Measurements from ENCODE around the gene STX18. TPM values are rescaled to one million over a fixed set of nuclear protein-coding genes. Genes with fewer than 3 reads are reported as not detected.

Gene STX18
- total and polyA plus RNA-seq, 2 experiments from 2014 or later = 15.9 to 18.1 TPM

DNA sequence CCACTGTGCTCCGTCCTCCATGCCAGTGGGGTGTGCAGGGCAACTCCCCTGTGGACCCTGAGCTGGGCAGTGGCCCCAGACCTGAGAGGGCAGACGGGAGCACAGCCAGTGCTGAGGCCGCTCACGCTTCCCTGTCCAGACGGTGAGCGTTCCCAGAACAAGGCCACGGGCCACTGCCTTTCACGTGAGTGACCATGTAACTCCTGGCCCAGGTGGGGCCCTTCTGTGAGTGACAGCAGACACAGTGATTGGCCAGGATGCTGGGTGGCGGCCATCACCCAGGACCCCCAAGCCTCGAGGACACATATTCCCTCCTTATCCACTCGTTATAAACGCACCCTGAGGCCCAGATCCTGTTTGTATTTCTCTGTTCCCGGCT, 144.4 kb downstream of the STX18 start:
- Histone ChIP-seq H3K9me2 (ENCODE audit: insufficient read depth) (no peaks in the 10 kb centered on the region), H3K4me1 (ENCODE audit: insufficient read depth) (peaks cover 18% of the 10 kb centered on the region), H3K27me3 (ENCODE audit: insufficient read depth) (no peaks in the 10 kb centered on the region), H3K27ac (ENCODE audit: low read depth) (peak overlapping the region; percentile 45; the same call in 1 of the 2 replicates), H3K4me2 (no peak overlapping the region), H2AFZ (no peak overlapping the region), H3K36me3 (ENCODE audit: insufficient read depth) (no peaks in the 10 kb centered on the region), H3K79me2 (replicated peaks; ENCODE audit: insufficient read depth) (0 out of 2 replicates have a peak, but pooled peaks cover 4% of the 10 kb centered on the region), H4K20me1 (replicated peaks; ENCODE audit: insufficient read depth) (no peaks in the 10 kb centered on the region), H3K4me3 (no peak overlapping the region), H3F3A (replicated peaks; ENCODE audit: low read depth) (no peaks in the 10 kb centered on the region)
- peaks cover 14% of the 10 kb centered on the region for H3K27me3 Mint-ChIP-seq (ENCODE audit: insufficient read depth, low read depth, poor library complexity)
- H3K36me3 Mint-ChIP-seq (ENCODE audit: low read depth) = peaks cover 52% of the 10 kb centered on the region
- H3K27ac Mint-ChIP-seq = peak overlapping the region; percentile 93
- H3K9me3 Mint-ChIP-seq = no peaks in the 10 kb centered on the region; the same call in 1 of the 3 replicates
- no peak overlapping the region for H3K4me3 Mint-ChIP-seq
- peaks cover 26% of the 10 kb centered on the region for H3K4me1 Mint-ChIP-seq
- TF ChIP-seq POLR2AphosphoS5 (IDR thresholded peaks at IDR 0.05; ENCODE audit: low read depth) (no peak), NANOG (IDR thresholded peaks at IDR 0.05; ENCODE audit: borderline replicate concordance) (no peak), CREB1 (CRISPR knock-in tag; IDR thresholded peaks at IDR 0.05; ENCODE audit: low read depth) (no peak), EZH2 (IDR thresholded peaks at IDR 0.05; ENCODE audit: low read depth, unreplicated experiment) (no peak), ZNF114 (CRISPR knock-in tag; IDR thresholded peaks at IDR 0.05) (no peak), JUNB (IDR thresholded peaks at IDR 0.05; ENCODE audit: unreplicated experiment) (no peak), ZNF331 (CRISPR knock-in tag; IDR thresholded peaks at IDR 0.05; ENCODE audit: low read depth) (no peak)
- TF ChIP-seq, protein P1, sequence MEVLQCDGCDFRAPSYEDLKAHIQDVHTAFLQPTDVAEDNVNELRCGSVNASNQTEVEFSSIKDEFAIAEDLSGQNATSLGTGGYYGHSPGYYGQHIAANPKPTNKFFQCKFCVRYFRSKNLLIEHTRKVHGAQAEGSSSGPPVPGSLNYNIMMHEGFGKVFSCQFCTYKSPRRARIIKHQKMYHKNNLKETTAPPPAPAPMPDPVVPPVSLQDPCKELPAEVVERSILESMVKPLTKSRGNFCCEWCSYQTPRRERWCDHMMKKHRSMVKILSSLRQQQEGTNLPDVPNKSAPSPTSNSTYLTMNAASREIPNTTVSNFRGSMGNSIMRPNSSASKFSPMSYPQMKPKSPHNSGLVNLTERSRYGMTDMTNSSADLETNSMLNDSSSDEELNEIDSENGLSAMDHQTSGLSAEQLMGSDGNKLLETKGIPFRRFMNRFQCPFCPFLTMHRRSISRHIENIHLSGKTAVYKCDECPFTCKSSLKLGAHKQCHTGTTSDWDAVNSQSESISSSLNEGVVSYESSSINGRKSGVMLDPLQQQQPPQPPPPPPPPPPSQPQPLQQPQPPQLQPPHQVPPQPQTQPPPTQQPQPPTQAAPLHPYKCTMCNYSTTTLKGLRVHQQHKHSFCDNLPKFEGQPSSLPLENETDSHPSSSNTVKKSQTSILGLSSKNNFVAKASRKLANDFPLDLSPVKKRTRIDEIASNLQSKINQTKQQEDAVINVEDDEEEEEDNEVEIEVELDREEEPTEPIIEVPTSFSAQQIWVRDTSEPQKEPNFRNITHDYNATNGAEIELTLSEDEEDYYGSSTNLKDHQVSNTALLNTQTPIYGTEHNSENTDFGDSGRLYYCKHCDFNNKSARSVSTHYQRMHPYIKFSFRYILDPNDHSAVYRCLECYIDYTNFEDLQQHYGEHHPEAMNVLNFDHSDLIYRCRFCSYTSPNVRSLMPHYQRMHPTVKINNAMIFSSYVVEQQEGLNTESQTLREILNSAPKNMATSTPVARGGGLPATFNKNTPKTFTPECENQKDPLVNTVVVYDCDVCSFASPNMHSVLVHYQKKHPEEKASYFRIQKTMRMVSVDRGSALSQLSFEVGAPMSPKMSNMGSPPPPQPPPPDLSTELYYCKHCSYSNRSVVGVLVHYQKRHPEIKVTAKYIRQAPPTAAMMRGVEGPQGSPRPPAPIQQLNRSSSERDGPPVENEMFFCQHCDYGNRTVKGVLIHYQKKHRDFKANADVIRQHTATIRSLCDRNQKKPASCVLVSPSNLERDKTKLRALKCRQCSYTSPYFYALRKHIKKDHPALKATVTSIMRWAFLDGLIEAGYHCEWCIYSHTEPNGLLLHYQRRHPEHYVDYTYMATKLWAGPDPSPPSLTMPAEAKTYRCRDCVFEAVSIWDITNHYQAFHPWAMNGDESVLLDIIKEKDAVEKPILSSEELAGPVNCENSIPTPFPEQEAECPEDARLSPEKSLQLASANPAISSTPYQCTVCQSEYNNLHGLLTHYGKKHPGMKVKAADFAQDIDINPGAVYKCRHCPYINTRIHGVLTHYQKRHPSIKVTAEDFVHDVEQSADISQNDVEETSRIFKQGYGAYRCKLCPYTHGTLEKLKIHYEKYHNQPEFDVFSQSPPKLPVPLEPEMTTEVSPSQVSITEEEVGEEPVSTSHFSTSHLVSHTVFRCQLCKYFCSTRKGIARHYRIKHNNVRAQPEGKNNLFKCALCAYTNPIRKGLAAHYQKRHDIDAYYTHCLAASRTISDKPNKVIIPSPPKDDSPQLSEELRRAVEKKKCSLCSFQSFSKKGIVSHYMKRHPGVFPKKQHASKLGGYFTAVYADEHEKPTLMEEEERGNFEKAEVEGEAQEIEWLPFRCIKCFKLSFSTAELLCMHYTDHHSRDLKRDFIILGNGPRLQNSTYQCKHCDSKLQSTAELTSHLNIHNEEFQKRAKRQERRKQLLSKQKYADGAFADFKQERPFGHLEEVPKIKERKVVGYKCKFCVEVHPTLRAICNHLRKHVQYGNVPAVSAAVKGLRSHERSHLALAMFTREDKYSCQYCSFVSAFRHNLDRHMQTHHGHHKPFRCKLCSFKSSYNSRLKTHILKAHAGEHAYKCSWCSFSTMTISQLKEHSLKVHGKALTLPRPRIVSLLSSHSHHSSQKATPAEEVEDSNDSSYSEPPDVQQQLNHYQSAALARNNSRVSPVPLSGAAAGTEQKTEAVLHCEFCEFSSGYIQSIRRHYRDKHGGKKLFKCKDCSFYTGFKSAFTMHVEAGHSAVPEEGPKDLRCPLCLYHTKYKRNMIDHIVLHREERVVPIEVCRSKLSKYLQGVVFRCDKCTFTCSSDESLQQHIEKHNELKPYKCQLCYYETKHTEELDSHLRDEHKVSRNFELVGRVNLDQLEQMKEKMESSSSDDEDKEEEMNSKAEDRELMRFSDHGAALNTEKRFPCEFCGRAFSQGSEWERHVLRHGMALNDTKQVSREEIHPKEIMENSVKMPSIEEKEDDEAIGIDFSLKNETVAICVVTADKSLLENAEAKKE (CRISPR knock-in tag; IDR thresholded peaks at IDR 0.05) = no peak
- TF ChIP-seq, protein P2, sequence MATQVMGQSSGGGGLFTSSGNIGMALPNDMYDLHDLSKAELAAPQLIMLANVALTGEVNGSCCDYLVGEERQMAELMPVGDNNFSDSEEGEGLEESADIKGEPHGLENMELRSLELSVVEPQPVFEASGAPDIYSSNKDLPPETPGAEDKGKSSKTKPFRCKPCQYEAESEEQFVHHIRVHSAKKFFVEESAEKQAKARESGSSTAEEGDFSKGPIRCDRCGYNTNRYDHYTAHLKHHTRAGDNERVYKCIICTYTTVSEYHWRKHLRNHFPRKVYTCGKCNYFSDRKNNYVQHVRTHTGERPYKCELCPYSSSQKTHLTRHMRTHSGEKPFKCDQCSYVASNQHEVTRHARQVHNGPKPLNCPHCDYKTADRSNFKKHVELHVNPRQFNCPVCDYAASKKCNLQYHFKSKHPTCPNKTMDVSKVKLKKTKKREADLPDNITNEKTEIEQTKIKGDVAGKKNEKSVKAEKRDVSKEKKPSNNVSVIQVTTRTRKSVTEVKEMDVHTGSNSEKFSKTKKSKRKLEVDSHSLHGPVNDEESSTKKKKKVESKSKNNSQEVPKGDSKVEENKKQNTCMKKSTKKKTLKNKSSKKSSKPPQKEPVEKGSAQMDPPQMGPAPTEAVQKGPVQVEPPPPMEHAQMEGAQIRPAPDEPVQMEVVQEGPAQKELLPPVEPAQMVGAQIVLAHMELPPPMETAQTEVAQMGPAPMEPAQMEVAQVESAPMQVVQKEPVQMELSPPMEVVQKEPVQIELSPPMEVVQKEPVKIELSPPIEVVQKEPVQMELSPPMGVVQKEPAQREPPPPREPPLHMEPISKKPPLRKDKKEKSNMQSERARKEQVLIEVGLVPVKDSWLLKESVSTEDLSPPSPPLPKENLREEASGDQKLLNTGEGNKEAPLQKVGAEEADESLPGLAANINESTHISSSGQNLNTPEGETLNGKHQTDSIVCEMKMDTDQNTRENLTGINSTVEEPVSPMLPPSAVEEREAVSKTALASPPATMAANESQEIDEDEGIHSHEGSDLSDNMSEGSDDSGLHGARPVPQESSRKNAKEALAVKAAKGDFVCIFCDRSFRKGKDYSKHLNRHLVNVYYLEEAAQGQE (IDR thresholded peaks at IDR 0.05; ENCODE audit: unreplicated experiment) = no peak
- TF ChIP-seq, protein P3, sequence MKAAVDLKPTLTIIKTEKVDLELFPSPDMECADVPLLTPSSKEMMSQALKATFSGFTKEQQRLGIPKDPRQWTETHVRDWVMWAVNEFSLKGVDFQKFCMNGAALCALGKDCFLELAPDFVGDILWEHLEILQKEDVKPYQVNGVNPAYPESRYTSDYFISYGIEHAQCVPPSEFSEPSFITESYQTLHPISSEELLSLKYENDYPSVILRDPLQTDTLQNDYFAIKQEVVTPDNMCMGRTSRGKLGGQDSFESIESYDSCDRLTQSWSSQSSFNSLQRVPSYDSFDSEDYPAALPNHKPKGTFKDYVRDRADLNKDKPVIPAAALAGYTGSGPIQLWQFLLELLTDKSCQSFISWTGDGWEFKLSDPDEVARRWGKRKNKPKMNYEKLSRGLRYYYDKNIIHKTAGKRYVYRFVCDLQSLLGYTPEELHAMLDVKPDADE (IDR thresholded peaks at IDR 0.05) = no peak
- DNase-seq (ENCODE audit: low spot score) (no peak), ATAC-seq (no peak)
